ENCODE results near the gene KCNQ1.

KCNQ1 gene

GRCh38 chr11:2704356-2704755 lies 259.5 kb downstream of the KCNQ1 start:
- Histone ChIP-seq H3K27ac (ENCODE audit: low read length) (no peak overlapping the region), H3K27me3 (ENCODE audit: insufficient read depth, low read length, poor library complexity) (no peaks in the 10 kb centered on the region), H3K9me3 (ENCODE audit: insufficient read depth, low read length, severe bottlenecking) (no peaks in the 10 kb centered on the region), H3K4me3 (ENCODE audit: low read depth in 1 of 2, low read length in 2 of 2) (no peak overlapping the region), H3K36me3 (ENCODE audit: insufficient read depth, low read length) (no peaks in the 10 kb centered on the region; the same call in 1 of the 2 replicates), H3K4me1 (ENCODE audit: insufficient read depth, low read length) (peaks cover 21% of the 10 kb centered on the region), H2AFZ (ENCODE audit: low read depth, low read length) (no peak overlapping the region), H4K20me1 (ENCODE audit: insufficient read depth, low read length) (no peaks in the 10 kb centered on the region), H3K9ac (ENCODE audit: low read depth, low read length) (no peak overlapping the region), H3K4me2 (ENCODE audit: insufficient read depth, low read length) (no peak overlapping the region), H3K79me2 (ENCODE audit: insufficient read depth, low read length) (no peaks in the 10 kb centered on the region; the same call in 1 of the 2 replicates)
- ATAC-seq (ENCODE audit: insufficient read depth, low read depth): no peak
- TF ChIP-seq CTCF (IDR thresholded peaks at IDR 0.05; ENCODE audit: borderline replicate concordance, extremely low read depth, low read length, poor library complexity, severe bottlenecking): no peak
- TF ChIP-seq EZH2 (IDR thresholded peaks at IDR 0.05; ENCODE audit: borderline replicate concordance, low read depth, low read length, severe bottlenecking): no peak
- no peak for DNase-seq

- ATAC-seq (ENCODE audit: insufficient read depth, low read depth) (no peak), DNase-seq (no peak)
- H3K4me2 ChIP-seq (ENCODE audit: insufficient read depth, low read length): no peak overlapping the region
- H2AFZ ChIP-seq (ENCODE audit: low read depth, low read length): no peak overlapping the region
- no peaks in the 10 kb centered on the region for H3K9me3 ChIP-seq (ENCODE audit: insufficient read depth, low read length, severe bottlenecking)
- TF ChIP-seq CTCF (IDR thresholded peaks at IDR 0.05; ENCODE audit: borderline replicate concordance, extremely low read depth, low read length, poor library complexity, severe bottlenecking) (no peak), EZH2 (IDR thresholded peaks at IDR 0.05; ENCODE audit: borderline replicate concordance, low read depth, low read length, severe bottlenecking) (no peak)
- H3K9ac ChIP-seq (ENCODE audit: low read depth, low read length): no peak overlapping the region
- no peak overlapping the region for H3K4me3 ChIP-seq (ENCODE audit: low read depth in 1 of 2, low read length in 2 of 2)
- peaks cover 21% of the 10 kb centered on the region for H3K4me1 ChIP-seq (ENCODE audit: insufficient read depth, low read length)
- H3K27ac ChIP-seq (ENCODE audit: low read length): no peak overlapping the region
- H3K27me3 ChIP-seq (ENCODE audit: insufficient read depth, low read length, poor library complexity): no peaks in the 10 kb centered on the region
- no peaks in the 10 kb centered on the region for H4K20me1 ChIP-seq (ENCODE audit: insufficient read depth, low read length)
- no peaks in the 10 kb centered on the region for H3K79me2 ChIP-seq (ENCODE audit: insufficient read depth, low read length)
- no peaks in the 10 kb centered on the region for H3K36me3 ChIP-seq (ENCODE audit: insufficient read depth, low read length)
Observed at GRCh38 chr11:2704896-2705606, 260.2 kb downstream of the KCNQ1 start.

- no peak overlapping the region for H3K4me3 ChIP-seq (ENCODE audit: low read depth in 1 of 2, low read length in 2 of 2)
- H3K27ac ChIP-seq (ENCODE audit: low read length): no peak overlapping the region
- peaks cover 15% of the 10 kb centered on the region for H3K4me1 ChIP-seq (ENCODE audit: insufficient read depth, low read length)
- H2AFZ ChIP-seq (ENCODE audit: low read depth, low read length): no peak overlapping the region
- no peak for ATAC-seq (ENCODE audit: insufficient read depth, low read depth)
- H3K9ac ChIP-seq (ENCODE audit: low read depth, low read length): no peak overlapping the region
- H3K79me2 ChIP-seq (ENCODE audit: insufficient read depth, low read length): no peaks in the 10 kb centered on the region
- no peak for DNase-seq
- H3K4me2 ChIP-seq (ENCODE audit: insufficient read depth, low read length): no peak overlapping the region
- TF ChIP-seq CTCF (IDR thresholded peaks at IDR 0.05; ENCODE audit: borderline replicate concordance, extremely low read depth, low read length, poor library complexity, severe bottlenecking): no peak
- no peak for TF ChIP-seq EZH2 (IDR thresholded peaks at IDR 0.05; ENCODE audit: borderline replicate concordance, low read depth, low read length, severe bottlenecking)
- no peaks in the 10 kb centered on the region for H3K36me3 ChIP-seq (ENCODE audit: insufficient read depth, low read length)
- no peaks in the 10 kb centered on the region for H4K20me1 ChIP-seq (ENCODE audit: insufficient read depth, low read length)
- H3K9me3 ChIP-seq (ENCODE audit: insufficient read depth, low read length, severe bottlenecking): no peaks in the 10 kb centered on the region
- no peaks in the 10 kb centered on the region for H3K27me3 ChIP-seq (ENCODE audit: insufficient read depth, low read length, poor library complexity)
Observed at GRCh38 chr11:2706321-2706720, 261.5 kb downstream of the KCNQ1 start.
